HG03066 (cell line): ENCODE measurements around the gene SOHLH1.
"Not testable (repeated sequence)": the region's sequence is repeated elsewhere in the genome, so short reads cannot be mapped to it uniquely, and the experiment has no call there.

Experiments used
- ATAC-seq: cut with Tn5 transposase; IDR thresholded peaks from one replicate; pipeline ENCODE4 v1.9.1; 2021; ENCODE audit warnings: low read depth; ENCODE audit not compliant: unreplicated experiment

The SOHLH1 gene

DNA sequence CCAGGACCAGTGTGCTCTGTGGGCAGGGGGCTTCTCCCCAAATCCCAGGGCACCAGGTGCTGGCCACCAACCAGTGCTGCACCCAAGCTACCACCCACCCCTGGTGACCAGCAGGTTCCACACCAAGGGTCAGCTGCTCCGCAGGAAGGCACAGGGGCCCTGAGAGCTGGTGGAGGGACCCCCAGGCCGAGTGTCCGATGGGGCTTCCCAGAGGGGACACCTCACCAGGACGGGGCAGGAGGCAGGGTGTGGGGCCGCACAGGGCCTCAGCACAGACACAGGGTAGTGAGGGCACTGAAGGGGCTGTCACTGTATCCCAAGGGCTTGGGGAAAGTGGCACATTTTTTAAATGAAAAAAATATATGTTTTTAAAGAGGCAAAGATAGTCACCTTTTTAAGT lies 18.1 kb downstream of the SOHLH1 start:
- ATAC-seq, result no peak

DNA sequence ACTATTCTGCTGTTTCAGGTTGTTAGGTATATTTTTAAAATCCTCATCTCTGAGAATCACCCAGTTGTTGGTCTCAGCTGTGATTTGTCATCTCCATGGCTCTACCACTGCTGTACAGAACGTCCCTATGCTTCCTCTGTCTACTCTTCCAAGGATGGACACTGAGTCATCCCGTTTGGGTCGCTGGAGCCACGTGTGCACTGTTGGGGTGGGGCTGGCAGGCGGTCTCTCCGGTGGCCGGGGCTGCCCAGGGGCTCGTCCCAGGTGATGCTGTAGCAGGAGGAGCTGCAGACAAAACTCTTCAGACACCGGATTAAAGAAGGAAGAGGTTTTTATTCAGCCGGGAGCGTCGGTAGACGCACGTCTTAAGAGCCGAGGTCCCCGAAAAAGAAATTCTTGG lies 19.2 kb downstream of the SOHLH1 start:
- ATAC-seq, result no peak

DNA sequence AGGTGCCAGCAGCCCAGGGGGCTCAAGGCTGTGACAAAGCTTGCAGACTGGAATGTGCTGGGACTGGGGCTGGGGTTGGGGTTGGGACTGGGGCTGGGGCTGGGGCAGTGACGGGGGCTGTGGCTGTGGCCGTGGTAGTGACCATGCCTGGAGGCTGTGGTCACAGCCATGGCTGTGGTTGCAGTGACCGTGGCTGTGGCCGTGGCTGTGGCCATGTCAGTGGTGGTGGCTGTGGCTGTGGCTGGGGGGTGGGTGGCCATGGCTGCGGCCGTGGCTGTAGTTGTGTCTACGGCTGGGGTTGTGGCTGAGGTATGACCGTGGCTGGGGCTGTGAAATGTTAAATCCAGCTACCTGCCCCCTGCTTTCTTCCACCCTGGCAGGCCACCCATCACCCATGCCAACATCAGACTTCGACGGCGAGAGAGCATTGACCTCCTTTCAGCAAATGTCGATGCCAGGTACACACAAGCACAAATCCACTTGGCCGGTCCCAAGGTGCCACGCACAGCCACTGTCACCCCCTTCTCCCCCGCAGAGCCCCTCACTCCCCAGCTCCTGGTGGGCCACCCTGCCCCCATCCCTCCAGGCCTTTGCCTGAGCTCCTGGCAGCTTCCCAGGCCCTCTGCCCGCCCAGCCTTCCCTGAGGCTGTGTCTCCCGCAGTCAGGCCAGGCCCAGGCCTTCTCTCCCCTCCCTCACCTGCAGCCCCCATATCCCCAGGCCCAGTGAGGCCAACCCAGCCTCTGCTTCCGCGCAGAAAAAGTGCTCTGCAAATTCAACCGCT lies 20.9 kb downstream of the SOHLH1 start:
- ATAC-seq, result no peak

DNA sequence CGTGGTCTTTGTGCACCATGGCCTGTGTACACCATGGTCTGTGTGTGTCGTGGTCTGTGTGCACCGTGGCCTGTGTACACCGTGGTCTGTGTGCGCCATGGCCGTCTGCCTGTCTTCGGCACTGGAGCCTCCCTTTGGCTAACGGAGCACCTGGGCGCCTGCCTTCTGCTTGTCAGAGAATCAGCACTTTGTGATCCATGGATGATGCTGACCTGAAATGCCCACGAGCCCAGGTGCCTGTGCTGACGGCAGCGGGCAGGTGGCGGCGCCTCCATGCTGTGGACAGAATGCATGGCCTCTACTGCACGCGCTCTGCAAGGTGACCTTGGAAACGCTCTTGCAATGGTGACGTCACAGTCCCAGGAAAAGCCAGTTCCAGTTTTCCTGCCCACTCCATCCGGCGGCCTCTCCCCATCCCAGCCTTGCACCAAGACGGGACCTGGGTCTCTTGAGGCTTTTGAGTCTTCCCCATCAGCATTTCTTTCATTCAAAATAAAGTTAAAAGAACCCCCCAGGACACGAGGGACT lies 21.6 kb downstream of the SOHLH1 start:
- no peak for ATAC-seq

DNA sequence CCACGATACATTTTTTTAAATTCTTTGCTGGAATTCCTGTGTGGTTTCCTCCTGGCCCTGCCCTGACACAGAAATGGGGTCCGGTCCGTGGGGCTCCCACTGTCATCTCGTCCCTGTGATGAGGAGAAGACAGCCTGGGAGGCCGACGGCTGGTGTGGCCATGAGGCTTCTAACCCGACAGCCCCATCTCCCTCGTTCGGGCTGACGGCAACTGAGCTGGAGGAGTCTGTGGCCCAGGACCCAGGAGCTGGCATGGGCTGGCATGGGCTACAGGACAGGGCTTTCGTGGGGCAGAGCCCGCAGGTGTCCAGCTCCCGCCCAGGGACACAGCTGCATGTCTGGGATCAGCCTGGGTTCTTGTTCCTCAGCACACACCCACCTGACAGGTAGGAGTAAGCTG lies 22.4 kb downstream of the SOHLH1 start:
- ATAC-seq, result no peak

DNA sequence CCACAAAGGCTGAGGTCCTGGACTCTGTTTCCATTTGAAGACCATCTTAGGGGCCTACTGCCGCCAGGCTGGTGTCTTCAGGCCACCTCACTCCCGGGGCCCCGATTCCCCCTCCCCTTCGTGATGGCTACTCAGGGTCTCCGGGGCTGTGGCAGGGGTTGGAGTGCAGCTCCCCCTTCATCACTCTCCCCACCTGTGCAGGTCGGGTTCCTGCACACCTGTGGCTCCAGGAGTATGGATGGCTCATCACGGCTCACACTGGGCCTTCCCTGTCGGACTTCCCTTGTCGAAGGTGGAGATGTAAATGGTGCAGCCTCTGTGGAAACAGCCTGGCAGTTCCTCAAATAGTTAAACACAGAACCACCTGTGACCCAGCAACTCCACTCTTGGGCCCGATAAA lies 24.3 kb downstream of the SOHLH1 start:
- ATAC-seq, result no peak

DNA sequence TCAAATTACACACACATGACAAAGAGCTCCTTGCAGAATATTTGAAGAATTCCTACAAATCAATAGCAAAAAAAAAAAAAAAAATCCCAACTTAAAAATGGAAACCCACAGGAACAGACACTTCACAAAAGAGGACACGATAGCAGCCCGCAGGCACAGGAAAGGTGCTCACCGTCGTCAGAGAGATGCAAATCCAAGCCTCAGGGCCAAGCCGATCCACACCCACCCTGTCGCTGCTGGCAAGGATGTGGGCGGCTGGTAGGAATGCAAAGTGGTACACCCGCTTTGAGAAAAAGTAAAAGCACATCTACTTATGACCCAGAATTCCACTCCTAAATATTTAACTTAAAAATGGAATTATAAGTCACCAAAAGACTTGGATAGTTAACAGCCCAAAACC lies 25.3 kb downstream of the SOHLH1 start:
- no peak for ATAC-seq

DNA sequence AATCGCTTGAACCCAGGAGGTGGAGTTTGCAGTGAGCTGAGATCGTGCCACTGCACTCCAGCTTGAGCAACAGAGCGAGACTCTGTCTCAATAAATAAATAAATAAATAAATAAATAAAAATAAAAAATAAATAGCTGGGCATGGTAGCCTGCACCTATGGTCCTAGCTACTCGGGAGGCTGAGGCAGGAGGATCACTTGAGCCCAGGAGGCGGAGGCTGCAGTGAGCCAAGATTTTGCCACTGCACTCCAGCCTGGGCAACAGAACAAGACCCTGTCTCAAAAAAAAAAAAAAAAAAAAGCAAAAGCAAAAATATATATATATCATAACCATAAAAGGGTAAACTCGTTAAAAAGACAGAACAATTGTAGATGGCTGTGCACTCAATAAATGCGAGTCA lies 26.5 kb downstream of the SOHLH1 start:
- ATAC-seq, result not testable (repeated sequence)

DNA sequence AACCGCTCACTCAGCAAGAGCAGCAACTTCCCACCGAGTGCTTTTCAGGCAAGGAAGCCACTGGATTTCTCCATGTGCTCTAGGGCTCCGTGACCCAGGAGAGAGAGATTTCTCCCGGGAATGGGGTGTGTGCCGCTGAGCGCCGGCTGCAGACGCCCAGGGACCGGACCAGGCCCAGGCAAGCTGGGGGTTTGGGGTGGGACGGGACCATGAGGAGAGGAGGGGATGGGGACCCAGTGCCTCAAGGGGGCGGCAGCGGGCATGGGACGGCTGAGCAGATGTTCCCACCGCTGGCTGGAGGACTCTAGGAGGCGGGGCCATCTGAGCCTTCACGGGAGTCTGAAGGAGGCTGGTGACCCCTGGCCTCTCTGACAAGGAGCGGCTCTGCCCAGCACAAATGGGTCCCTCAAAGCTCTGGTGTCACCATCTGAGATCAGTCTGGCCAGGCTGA lies 27.7 kb downstream of the SOHLH1 start:
- no peak for ATAC-seq

DNA sequence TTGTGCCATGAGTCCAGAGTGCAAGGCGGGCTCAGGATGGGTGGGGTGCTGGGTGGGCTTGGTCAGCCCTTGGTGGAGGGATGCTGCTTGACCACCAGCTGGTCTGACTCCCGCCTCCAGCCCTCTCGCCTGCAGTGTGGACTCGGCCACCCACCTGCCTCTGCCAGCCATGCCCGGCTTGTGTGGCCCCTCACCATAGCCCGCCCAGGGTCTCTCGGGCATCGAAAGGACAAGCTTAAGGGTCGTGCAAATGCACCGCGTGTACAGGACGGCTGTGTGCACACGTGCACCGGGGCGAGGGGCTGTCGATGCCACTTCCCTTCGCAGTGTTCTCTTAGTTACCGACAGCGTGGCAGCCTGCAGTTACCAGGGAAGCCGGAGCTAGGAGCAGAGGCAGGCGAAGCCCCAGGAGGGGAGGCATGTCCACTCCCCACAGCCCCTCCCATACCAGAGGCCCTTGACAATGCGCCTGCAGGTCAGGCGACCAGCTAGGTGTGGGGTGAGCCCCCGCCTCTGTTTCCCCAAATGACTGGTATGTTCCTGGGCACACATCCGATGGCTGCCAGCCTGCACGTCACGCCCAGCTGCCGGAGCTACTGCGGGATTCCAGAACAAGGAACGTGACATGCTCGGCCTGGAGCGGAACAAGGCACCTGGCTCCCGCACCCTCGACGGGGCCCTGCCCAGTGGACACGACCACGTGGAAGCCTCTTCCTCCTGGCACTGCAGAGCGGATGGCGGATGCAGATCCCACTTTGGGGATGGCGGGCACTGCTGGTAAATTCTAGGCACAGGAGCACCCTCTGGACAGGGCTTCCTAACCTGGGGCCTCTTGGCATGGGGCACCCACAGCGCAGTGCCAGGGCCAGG lies 28.3 kb downstream of the SOHLH1 start:
- ATAC-seq, result no peak

DNA sequence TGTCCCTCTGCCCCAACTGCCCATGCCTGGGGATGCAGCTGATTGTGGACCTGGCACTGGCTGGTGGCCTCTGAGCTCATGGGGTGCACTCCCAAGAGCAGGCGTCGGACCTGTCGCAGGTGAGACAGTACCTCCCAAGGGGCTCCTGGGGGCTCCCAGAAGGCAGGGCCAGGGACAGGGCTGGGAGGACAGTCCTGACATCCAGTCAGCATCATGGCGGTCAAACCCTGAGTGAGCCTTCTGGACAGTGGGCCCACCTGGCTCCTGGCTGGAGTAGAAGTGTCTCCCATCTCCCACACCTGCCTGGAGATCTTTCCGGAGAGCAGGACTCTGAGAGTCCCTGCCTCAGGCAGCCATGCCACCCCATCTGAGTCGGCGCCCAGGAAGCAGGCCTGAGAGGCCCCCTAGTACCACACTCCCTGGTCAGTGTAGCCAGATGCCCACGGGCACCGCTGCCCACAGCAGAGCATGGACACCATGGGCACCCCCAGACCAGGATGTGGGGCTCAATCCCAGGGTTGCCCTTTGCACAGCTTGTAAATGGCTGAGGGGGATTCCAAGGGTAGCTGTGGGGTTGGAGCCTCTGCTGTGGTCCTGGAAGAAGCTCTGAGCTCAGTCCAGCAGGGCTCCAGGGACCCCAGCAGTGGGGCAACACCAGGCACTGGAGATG lies 29.5 kb downstream of the SOHLH1 start:
- no peak for ATAC-seq

DNA sequence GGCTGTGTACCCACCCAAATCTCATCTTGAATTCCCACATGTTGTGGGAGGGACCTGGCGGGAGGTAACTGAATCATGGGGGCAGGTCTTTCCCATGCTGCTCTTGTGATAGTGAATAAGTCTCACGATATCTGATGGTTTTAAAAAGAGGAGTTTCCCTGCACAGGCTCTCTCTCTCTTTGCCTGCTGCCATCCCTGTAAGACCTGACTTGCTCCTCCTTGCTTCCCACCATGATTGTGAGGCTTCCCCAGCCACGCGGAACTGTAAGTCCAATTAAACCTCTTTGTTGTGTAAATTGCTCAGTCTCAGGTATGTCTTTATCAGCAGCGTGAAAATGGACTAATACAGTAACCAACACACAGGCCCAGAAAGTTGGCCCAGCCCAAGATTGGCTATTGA lies 30.3 kb downstream of the SOHLH1 start:
- not testable (repeated sequence) for ATAC-seq

DNA sequence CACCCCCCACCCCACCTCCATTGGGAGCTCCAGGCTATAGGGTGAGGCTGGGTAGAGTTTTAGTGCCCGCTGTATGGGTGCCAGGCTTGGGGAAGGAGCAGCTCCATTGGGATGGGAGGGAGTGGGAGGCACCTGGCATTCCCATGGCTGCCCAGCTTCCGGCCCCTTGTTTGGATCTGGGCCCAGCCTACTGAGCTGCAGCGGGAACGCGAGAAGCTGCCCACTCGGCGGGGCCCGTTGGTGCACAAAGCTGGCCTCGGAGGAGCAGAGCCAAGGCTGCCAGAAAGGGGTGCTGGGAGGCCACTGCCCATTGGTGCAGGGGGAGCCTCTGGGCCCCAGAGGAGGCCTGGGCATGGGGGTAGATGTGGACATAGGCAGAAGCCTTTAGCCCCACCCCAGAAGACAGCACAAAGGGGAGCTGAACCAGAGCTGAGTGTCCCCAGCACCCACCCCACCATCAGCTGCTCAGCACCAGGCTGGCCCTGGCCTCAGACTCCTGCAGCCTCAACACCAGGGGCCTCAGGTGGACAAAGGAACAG lies 31.7 kb downstream of the SOHLH1 start:
- no peak for ATAC-seq

DNA sequence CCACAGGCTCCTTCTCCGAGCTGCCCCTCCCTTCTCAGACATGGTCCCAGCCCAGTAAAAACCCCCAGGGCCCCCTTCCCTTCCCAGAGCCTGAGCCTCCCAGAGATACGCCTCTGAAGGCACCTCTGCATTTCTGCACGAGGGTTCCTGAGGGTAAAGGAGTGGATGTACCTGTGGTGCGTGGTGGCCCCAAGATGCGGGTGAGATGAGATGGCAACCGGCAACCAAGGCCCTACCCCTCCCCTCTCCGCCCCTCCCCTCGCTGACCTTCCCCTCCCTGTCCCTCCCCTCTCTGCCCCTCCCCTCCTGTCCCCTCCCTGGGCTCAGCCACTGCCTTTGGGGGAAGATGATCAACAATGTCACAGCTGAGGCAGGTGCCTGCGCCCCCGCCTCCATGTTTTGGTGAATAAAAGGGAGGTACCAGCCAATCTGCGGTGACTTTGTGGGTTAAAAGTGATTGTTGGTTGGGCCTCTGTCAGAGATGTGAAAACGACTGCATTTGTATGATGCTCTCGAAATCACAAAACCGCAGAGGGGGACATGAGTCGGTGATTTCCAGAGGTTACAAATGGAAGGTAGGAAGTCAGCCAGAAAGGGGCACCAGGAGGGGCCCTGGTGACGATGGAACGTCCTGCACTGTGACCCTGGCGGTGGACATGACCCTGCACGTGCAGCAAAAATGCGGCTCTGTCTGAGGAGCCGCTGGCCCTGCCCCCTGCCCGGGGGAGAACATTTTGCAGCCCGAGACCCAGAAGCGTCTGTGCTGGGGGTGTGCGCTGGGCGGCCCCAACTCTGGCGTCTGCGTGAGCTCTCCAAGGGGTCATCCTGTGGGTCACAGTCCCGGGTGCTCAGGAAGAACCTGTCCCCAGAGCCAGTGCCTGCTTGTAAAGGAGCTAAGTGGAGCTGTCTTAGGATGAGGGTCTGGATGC lies 32.5 kb downstream of the SOHLH1 start:
- no peak for ATAC-seq

DNA sequence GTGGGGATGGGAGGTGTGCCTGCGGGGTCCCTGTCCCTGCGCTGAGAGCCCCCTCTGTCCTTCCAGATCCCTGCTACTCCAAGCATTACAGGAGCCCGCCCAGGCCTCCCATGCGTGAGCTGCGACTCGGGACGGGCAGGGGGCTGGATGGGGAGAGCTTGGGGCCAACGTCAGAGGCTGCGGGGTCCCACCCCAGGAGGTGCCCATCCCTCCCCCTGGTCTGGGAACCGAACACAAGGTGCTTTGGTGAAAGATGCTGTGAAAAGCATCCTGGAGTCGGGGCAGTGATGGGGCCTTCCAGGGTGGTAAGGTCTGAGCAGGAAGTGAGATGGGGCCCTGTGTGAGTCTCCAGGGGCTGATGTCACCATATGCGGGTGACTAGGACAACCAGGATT lies 33.5 kb downstream of the SOHLH1 start:
- ATAC-seq, result no peak

DNA sequence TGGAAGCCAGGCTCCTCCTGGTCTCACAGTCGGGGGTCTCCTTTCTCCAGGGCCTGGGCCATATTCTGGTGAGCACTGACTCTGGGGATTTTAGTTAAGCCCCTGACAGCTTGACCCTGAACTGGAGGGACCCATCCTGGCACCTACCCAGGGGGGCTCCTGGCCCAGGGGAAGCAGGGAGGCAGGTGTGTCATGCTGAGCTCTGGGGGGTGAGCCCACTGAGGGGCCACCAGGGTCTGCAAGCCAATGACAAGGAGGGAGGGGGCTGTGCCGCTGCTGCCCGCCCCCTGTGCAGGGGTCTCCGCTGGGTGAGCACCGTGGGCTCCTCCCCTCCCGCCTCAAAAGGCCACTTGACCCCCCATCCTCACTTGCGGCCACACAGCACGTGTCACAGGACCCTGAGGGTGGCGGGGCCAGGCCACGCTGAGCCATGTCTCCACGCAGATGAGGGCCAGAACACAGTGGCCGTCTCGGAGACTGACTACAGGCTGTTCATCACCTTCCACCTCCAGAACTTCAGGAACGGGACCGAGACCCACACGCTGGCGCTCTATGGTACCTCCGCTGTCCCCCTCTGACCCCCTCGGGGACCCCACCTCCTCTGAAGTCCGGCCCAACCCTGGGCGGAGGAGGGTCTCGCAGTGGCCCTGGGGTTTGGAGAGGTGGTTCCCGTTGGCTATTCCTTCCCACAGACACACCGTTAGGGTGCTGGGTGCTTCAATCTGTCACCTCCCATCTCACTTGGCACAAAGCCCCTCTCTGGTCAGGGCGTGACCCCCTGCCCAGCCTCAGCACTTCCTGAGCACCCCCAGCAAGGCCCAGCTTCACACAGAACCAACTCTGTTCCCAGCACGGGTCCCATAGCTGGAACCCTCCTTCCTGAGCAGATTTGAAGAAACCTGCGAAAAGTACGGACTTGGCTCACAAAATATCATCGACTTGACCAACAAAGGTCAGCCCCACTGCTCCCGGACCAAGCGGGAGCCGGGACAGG lies 34.2 kb downstream of the SOHLH1 start:
- ATAC-seq, result no peak

DNA sequence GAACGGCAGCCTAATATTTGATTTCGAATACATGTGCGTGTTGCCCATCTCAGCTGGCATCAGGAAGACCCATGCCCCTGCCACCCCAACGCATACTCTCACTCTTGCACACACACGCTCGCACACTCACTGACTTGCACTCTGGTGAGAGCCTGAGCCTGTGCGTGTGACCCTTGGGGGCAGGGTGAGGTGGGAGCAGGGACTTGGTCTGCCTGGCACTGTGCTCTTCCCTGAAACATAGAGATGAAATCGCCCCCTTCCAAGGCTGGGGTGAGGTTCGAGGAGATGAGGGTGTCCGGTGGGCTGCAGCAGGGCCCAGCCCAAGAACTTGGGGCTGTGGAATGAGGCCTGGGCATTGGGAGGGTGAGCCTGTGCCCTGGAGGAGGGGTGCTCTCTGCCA lies 35.0 kb downstream of the SOHLH1 start:
- ATAC-seq, result no peak

DNA sequence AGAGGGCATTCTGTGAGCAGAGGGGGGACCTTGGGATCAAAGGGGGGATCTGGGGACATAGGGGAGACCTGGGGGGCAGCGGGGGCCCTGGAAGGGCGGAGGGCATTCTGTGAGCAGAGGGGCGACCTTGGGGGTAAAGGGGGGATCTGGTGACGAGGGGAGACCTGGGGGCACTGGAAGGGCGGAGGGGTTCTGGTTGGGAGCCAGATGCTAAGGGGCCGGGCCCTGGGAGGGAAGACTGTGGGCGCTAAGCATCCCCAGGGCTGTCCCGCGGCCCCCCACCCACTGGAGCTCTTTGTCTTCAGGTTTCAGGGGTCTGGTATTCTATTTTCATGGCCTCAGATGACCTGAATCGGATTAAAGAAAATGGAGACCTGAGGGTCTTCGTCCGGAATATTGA lies 35.4 kb downstream of the SOHLH1 start:
- no peak for ATAC-seq

DNA sequence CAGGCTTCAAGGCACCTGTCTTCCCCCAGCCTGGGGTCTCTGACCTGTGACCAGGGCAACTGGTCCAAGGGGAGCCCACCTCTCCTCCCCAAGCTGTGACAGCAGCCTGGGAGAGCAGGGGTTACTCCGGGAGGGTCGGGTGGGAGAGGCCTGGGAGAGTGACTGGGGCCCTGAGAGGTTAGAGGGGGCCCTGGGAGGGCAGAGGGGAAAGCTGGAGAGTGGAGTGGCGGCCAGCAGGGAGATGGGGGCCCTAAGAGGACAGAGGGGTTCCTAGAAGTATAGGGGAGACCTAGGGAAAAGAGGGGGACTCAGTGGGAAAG lies 35.9 kb downstream of the SOHLH1 start:
- ATAC-seq, result no peak
